GM21423 (cell line): ENCODE data around the gene FXYD6.

Experiments used
- ATAC-seq: cut with Tn5 transposase; IDR thresholded peaks from one replicate; pipeline ENCODE4 v1.9.1; 2021; ENCODE audit warnings: mild to moderate bottlenecking, moderate library complexity; ENCODE audit not compliant: unreplicated experiment

FXYD6 gene

DNA sequence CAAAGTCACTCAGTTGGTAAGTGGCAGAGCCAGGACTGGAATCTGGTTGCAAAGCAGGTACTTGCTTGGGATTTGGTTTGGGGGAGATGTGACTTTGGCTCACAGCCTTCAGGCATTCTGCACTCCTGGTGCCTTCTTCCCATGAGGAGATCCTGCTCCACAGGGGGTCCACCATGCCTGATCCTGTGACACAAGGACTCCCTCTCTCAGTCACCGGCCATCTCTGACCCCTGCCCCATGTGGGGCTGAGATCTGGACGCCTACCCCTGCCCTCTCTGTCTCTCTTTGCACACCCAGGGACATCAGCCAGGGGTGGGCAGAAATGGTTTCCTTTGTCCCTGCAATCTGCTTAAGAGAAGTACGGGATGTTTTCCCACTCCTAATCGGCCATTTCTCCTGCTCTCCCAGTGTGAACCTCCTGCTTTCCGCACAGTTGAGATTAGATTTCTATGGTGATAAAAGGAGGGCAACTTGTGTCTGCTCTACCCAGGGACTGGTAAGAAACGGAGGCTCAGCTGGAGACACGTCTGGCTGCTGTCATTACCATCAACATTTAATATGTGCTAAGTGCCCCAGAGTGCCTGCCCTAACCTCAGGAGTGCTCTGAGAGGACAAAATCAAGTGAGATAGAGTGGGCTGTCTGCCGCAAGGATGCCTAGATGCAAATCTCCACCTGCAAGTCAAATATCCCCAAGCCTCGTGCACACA lies 11.1 kb upstream of the FXYD6 start:
- no peak for ATAC-seq

DNA sequence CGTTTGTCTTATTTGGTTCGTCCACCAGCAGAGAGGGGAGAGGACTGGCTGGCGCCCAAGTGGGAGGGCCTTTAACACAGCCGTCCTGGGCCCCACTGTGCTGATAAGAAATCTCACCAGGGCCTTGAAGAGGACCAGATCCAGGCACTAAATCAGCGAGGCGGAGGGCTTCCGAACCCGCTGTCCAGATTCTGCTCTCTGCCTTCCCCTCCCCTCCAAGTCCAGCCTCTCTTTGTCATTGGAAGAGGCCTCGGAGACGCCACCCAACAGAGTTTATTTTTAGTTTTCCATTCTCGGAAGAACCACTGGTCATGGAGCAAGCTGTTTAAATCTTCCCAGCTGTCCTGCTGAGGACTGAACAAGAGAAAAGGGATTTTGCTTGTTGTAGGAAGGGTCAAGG lies 9.3 kb upstream of the FXYD6 start:
- ATAC-seq, result no peak

DNA sequence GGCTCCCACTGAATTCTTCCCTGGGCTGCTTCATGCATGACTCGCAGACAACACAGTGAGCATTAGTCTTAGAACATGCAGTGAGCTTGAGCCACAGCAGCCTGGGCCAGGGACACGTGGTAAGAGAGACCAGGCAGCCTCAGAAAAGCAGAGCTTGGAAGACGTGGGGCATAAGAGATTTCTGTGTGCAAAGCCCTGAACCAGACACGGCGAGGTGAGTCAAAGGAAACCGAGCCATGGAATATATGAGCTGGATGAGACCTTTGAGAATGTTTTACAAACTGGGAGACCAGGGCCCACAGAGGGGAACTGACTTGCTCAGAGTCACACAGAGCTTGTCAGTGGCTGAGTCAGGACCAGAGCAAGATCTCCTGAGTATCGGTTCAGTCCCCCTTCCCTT lies 8.5 kb upstream of the FXYD6 start:
- no peak for ATAC-seq

GRCh38 chr11:117883063-117883462 lies 6.6 kb upstream of the FXYD6 start:
- ATAC-seq, result no peak

DNA sequence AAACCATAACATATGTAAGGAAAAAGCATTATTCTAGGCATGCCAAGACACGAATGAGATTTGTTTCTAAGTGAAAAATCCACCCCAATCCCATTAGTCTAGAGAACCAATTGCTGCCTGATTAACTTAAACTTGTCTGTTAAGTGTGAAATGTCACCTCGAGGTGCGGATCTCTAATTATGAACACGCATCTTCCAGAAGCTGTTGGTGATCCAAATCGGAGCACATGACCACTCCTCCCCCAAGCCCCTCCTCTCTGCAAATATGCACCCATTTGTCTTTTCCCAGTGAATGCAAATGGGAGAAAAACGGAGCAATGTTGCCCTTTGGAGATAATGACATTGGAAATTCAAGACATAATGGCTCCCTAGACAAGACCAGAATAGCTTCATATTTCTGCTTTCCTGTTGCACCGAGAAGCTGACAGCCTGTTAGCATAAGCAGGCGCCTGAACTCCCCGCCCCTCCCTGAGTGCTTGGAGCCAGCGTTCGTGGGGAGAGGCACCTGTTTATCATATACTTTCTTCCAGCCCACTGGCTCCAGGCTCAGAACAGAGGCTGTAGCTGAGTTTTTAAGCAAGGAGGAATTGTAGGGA lies 6.0 kb upstream of the FXYD6 start:
- no peak for ATAC-seq

GRCh38 chr11:117881217-117881616 lies 4.8 kb upstream of the FXYD6 start:
- ATAC-seq, result no peak

GRCh38 chr11:117879516-117880480 lies 3.3 kb upstream of the FXYD6 start:
- no peak for ATAC-seq

- no peak for ATAC-seq
Observed at GRCh38 chr11:117878939-117879475, 2.5 kb upstream of the FXYD6 start.

DNA sequence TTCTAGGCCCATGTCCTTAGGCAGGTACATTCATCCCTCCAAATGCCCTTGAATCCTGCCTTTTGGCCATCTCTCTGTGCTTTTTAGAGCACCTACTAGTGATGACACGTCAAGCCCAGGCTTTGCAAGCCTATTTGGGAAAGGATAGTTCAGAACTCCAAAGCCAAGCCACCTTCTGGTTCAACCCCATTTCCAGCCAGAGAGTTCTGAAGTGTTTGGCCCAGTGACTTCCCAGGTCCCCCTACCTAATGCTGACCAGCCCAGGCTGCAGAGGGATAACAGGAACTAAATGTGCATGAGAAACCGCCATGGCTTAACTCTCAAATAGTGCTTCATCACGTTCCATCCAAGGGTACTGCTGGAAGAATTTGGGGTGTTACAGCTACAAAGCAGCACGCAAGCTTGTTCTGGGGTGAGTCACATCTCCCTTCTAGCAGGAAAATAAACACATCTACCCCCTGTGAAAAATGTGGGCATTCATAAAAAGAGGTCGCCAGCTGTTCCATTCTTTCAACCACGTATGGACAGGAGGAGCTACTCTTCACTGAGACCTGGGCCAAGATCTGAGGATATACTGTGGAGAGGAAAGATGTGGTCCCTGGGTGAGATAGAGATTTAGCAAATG lies 2.0 kb upstream of the FXYD6 start:
- no peak for ATAC-seq

DNA sequence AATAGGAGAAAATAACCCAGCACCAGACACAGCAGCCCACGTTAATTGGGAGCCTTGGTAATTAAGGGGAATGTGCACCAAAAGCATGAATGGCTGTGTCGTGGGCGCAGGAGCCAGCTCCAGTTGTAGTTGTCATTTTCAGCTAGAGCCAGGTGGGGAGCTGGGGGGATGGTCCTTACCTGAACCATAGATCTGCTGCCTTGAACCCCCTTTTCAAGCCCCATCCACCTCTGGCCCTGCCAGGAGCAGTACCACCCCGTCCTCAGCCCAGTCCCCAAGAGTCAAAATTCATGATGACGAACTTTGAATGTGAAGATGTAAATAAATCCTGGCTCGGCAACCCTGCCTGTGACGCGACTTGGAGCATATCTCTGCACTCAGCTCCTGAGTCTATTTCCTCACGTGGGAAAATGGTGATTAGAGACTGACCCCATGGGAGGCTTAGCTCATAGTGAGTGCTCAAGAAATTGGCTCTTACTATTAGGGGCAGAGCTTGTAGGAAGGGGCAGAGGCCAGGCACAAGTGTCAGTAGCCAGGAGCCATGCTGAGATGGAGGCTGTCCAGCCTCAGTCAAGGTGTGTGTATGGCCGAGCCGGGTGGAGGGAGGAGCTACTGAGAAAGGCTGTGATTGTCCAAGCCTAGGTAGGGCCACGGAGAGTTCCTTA lies 794 bp upstream of the FXYD6 start:
- no peak for ATAC-seq

- ATAC-seq, result no peak
Observed at GRCh38 chr11:117876059-117876340, 458 bp downstream of the FXYD6 start.

DNA sequence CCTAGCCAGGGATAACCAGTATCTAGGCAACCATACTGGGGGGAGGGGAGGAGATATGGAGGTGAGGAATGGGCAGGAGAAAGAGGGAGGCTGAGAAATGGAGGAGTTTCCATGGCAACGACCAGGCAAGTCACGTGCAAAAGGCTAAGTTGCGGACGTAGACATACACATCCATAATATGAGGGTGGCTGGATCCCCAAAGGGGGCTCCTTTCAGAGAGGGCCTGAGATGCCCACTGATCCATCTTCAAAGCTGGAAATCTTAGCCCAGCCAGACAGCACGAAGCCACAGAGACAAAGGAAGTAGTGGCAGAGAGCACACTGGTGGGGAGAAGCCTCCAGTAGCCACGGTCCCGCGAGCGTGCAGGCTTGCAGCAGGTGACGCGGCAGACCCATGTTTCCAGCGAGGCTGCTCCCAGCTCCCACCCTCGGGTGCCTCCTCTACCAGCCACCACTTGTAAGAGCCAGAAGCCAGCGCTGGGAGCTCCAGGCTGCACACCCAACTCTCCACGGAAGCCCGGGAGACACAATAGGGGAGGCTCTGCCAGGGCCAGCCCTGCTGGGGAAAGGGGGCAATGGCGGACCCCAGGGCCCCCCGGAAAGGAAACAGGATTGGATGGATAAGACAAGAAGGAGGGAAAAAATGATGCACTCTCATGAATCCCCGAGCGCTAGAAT lies 938 bp downstream of the FXYD6 start:
- no peak for ATAC-seq

DNA sequence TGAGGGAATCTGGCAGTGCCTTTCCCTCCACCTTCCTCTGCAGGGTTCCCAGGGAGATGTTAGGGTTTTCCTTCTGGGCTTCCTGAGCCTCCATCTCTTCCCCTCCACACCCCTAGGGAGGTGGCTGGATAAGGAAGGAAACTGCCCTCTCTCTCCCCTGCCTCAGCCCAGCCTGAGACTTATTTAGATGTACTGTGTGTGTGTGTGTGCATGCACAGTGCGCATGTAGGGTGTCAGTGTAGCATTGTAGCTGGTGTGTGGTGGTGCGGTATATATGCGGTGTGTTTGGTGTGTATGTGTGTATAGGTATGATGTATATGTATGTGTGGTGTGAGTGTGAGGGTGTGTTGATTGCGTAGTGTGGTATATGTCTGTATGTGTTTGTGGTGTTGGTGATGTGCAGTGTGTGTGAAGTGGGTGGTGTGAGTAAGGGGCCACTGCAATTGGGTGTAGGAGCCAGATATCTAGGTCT lies 1.5 kb downstream of the FXYD6 start:
- no peak for ATAC-seq

DNA sequence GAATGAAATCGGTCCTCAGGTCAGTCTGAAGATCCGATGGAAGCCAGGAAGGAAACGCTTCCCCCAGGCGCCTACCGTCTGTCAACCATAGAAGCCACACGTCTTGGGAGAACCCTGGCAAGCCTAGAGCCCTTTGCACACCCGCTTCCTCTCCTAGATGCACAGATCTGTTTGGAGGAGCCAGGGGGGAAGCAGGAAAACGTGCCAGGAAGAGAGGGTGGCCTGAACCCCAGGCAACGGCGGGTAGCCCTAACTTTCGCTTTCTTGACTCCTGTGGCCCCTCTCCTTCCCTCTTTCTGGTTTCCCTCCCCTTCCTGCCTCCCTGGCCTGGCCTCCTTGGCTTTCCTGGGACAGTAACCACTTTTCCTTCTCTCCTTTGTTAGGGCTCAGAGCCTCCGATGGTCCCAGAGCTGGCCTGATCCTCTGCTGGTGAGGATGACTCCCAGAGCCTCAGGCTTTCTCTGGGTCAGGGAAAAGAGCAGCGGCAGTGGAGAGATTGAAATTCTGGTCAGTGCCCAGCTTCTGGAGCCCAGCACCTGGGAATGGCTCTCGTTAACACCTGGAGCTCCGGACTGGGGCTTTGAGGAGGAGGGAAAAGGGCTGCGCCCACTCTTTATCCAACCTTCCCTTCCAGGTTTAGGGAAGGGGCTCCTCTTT lies 2.1 kb downstream of the FXYD6 start:
- ATAC-seq, result no peak

DNA sequence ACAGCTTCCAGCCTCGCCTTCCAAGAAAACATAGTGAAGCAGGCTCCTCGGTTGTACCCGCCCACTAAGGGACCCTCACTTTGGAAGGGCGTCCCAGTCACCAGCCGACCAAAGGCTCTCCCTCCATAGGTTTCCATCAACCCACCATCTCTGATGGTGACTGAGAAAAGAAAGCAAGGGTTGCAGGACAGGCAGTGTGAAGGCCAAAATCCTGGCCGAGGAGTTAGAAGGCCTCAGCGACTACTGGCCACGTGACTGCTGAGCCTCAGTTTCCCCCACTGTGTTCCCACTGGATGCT lies 2.7 kb downstream of the FXYD6 start:
- no peak for ATAC-seq

DNA sequence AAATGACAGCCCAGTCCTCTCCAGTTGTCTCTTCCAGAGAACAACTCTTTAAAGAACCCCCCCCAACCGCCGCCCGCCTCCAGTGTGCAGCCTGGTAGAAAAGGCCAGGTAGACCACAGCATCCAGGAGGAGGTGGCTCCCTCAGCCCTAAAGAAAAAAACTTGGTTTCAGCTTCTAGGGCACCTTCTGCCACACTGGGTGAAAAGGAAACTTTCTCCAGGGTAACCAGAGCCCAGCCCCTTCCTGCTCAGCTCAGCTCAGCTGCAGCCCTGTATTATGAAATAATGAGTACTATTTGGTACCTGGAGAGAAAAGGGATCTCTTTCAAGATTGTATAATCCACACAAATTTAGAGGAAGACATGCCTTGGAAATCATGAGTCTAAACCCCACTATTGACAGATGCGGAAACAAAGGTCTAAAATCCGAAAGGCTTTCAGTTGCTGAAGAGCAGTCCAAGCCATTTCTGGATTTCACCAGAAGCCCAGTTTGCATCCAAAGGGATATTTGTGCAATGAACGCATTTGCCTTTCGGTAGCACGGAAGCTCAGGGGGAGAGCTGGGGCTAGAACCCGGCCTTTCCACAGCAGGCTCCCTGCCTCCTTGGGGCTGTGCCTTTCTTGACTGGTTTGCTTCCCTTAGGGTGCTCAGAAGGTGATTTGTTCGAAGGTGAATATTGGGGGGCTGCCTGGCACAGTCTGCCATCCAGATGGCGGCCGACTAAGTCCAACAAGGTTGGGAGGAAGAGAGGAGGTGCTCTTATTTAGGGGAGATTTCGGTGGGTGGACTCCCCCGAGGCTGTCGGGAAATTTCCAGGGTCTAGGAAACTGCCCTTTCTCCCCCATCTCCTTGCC lies 3.3 kb downstream of the FXYD6 start:
- no peak for ATAC-seq

- ATAC-seq, result no peak
Observed at GRCh38 chr11:117872420-117872961, 4.0 kb downstream of the FXYD6 start.

DNA sequence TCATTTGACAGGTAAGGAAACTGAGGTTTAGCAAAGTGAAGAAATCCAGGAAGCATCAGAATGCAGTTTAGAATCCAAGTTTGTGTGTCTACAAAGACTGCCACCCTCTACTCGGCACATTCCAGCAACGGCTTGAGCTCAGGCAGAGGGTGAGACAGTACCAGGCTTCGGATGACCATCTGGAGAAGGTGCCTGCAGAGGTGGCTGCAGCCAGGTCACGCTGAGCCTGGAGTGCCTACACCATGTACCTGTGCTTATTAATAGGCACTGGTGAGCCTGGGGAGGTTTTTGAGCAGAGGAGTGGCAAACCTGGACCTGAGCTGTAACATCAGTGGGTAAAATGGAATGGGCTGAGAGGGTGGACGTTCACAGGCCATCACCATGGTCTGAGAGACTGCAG lies 4.7 kb downstream of the FXYD6 start:
- ATAC-seq, result no peak

- ATAC-seq, result no peak
Observed at GRCh38 chr11:117871160-117871559, 5.3 kb downstream of the FXYD6 start.
